MM.1S (cell line): ENCODE measurements around the gene HSDL1.

Source experiments
- EZH2phosphoT487 ChIP-seq: fragments of 300-600 bp; sonication (generic); IDR thresholded peaks from 2 replicates; pipeline ENCODE4 v1.6.1; 2018; ENCODE audit warnings: antibody characterized with exemption, low read length
- TF ChIP-seq, protein P1 (sequence below): fragments of 300-600 bp; sonication (generic); IDR thresholded peaks from 2 replicates; pipeline ENCODE4 v1.5.1; 2016; ENCODE audit warnings: antibody characterized with exemption, low read length, mixed read lengths

- TF ChIP-seq, protein P1, sequence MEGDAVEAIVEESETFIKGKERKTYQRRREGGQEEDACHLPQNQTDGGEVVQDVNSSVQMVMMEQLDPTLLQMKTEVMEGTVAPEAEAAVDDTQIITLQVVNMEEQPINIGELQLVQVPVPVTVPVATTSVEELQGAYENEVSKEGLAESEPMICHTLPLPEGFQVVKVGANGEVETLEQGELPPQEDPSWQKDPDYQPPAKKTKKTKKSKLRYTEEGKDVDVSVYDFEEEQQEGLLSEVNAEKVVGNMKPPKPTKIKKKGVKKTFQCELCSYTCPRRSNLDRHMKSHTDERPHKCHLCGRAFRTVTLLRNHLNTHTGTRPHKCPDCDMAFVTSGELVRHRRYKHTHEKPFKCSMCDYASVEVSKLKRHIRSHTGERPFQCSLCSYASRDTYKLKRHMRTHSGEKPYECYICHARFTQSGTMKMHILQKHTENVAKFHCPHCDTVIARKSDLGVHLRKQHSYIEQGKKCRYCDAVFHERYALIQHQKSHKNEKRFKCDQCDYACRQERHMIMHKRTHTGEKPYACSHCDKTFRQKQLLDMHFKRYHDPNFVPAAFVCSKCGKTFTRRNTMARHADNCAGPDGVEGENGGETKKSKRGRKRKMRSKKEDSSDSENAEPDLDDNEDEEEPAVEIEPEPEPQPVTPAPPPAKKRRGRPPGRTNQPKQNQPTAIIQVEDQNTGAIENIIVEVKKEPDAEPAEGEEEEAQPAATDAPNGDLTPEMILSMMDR, result no peak
- TF ChIP-seq EZH2phosphoT487, result no peak
Observed at GRCh38 chr16:84093120-84093878, 51.7 kb downstream of the HSDL1 start.
